Mesendoderm (in vitro differentiated cells): ENCODE results near the gene INVS.
"Not testable (repeated sequence)": the region's sequence is repeated elsewhere in the genome, so short reads cannot be mapped to it uniquely, and the experiment has no call there.

ENCODE experiments used
- DNase-seq: peaks from one replicate; pipeline ENCODE4 v3.0.0; 2013
- H2AK5ac ChIP-seq: 2 replicates; pipeline ENCODE4 v1.6.1; 2013; ENCODE audit warnings: low read length, inconsistent platforms
- H2BK120ac ChIP-seq: 2 replicates; pipeline ENCODE4 v1.6.1; 2013; ENCODE audit warnings: low read depth, mild to moderate bottlenecking, low read length, moderate library complexity, mixed read lengths
- H2BK15ac ChIP-seq: replicated peaks from 2 replicates; pipeline ENCODE4 v1.6.1; 2013; ENCODE audit warnings: low read depth, mild to moderate bottlenecking, moderate library complexity
- H2BK5ac ChIP-seq: 2 replicates; pipeline ENCODE4 v1.6.1; 2013; ENCODE audit warnings: low read length, inconsistent platforms
- H3K18ac ChIP-seq: 2 replicates; pipeline ENCODE4 v1.6.1; 2013; ENCODE audit warnings: mild to moderate bottlenecking, low read length, mixed read lengths
- H3K23ac ChIP-seq: one replicate; pipeline ENCODE4 v1.6.1; 2013; ENCODE audit warnings: low read length
- H3K27ac ChIP-seq: 2 replicates; pipeline ENCODE4 v1.5.1; 2013; ENCODE audit warnings: low read depth, mild to moderate bottlenecking, inconsistent platforms, low read length, moderate library complexity
- H3K27me3 ChIP-seq: 2 replicates; pipeline ENCODE4 v1.6.1; 2013; ENCODE audit warnings: low read length, control low read depth, mild to moderate bottlenecking, inconsistent platforms; ENCODE audit not compliant: insufficient read depth, poor library complexity
- H3K36me3 ChIP-seq: 2 replicates; pipeline ENCODE4 v1.6.1; 2013; ENCODE audit warnings: low read length, inconsistent platforms; ENCODE audit not compliant: control insufficient read depth, insufficient read depth
- H3K4ac ChIP-seq: one replicate; pipeline ENCODE4 v1.6.1; 2013; ENCODE audit warnings: low read depth, mild to moderate bottlenecking, low read length, moderate library complexity
- H3K4me1 ChIP-seq: 2 replicates; pipeline ENCODE4 v1.6.1; 2013; ENCODE audit warnings: low read depth, low read length, inconsistent platforms; ENCODE audit not compliant: control insufficient read depth
- H3K4me2 ChIP-seq: 2 replicates; pipeline ENCODE4 v1.6.1; 2013; ENCODE audit warnings: low read length
- H3K4me3 ChIP-seq: 2 replicates; pipeline ENCODE4 v1.5.1; 2013; ENCODE audit warnings: mild to moderate bottlenecking, low read length
- H3K56ac ChIP-seq: one replicate; pipeline ENCODE4 v1.6.1; 2013; ENCODE audit warnings: low read length
- H3K79me1 ChIP-seq: 2 replicates; pipeline ENCODE4 v1.6.1; 2013; ENCODE audit warnings: low read length, inconsistent platforms
- H3K79me2 ChIP-seq: 2 replicates; pipeline ENCODE4 v1.6.1; 2013; ENCODE audit warnings: mild to moderate bottlenecking, low read length; ENCODE audit not compliant: control insufficient read depth, insufficient read depth
- H3K9ac ChIP-seq: 2 replicates; pipeline ENCODE4 v1.6.1; 2013; ENCODE audit warnings: low read length, inconsistent platforms
- H4K5ac ChIP-seq: one replicate; pipeline ENCODE4 v1.6.1; 2013; ENCODE audit warnings: low read length
- H4K8ac ChIP-seq: one replicate; pipeline ENCODE4 v1.6.1; 2013; ENCODE audit warnings: low read depth, mild to moderate bottlenecking, control low read depth, low read length, moderate library complexity
- WGBS: extraction: QIAGEN DNeasy Blood & Tissue Kit; methylation state at CpG from one replicate; pipeline ENCODE4 v1.1.7; 2013; ENCODE audit warnings: low lambda C conversion rate, missing lambda C conversion rate; ENCODE audit not compliant: insufficient coverage; ENCODE audit errors: extremely low coverage; 5-methylcytosine and 5-hydroxymethylcytosine counted together

Gene INVS

DNA sequence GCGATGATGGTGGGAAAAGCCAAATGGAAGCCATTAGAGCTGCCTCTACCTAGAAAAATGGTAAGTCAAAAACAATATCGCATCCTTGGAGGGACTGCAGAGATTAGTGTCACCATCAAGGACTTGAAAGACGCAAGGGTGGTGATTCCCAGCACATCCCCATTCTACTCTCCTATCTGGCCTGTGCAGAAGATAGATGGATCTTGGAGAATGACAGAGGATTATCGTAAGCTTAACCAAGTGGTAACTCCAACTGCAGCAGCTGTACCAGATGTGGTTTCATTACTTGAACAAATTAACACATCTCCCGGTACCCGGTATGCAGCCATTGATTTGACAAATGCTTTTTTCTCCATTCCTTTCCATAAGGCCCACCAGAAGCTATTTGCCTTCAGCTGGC is 24.1 kb upstream of the INVS start:
- H3K56ac ChIP-seq = no peak overlapping the region
- no peak overlapping the region for H3K4ac ChIP-seq
- no peaks in the 10 kb centered on the region for H3K79me2 ChIP-seq
- H3K4me2 ChIP-seq = no peak overlapping the region
- H2BK15ac ChIP-seq = no peak overlapping the region
- no peak overlapping the region for H2BK5ac ChIP-seq
- H3K27me3 ChIP-seq = no peaks in the 10 kb centered on the region
- no peak overlapping the region for H3K9ac ChIP-seq
- no peak overlapping the region for H4K8ac ChIP-seq
- no peak for DNase-seq
- no CpG with 5 or more reads among the region's 6 CpGs for WGBS
- no peak overlapping the region for H3K18ac ChIP-seq
- H3K23ac ChIP-seq = no peak overlapping the region
- peaks cover 9% of the 10 kb centered on the region for H3K79me1 ChIP-seq
- H3K27ac ChIP-seq = no peak overlapping the region
- H4K5ac ChIP-seq = no peak overlapping the region
- H2BK120ac ChIP-seq = no peak overlapping the region
- no peaks in the 10 kb centered on the region for H3K4me1 ChIP-seq
- H3K36me3 ChIP-seq = no peaks in the 10 kb centered on the region
- H3K4me3 ChIP-seq = no peak overlapping the region
- H2AK5ac ChIP-seq = no peak overlapping the region

DNA sequence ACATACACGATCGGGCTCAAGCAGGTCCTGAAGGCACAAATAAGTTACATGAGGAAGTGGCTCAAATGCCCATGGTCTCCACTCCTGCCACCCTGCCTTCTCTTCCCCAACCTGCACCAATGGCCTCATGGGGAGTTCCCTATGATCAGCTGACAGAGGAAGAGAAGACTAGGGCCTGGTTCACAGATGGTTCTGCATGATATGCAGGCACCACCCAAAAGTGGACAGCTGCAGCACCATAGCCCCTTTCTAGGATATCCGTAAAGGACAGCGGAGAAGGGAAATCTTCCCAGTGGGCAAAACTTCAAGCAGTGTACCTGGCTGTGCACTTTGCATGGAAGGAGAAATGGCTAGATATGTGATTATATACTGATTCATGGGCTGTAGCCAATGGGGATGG is 22.8 kb upstream of the INVS start:
- not testable (repeated sequence) for H3K56ac ChIP-seq, H3K36me3 ChIP-seq, H3K4me3 ChIP-seq, DNase-seq, H3K27me3 ChIP-seq, H3K23ac ChIP-seq, H4K8ac ChIP-seq, H2BK120ac ChIP-seq, H3K79me1 ChIP-seq, H3K4me1 ChIP-seq, H2AK5ac ChIP-seq, H2BK15ac ChIP-seq, H4K5ac ChIP-seq, H3K27ac ChIP-seq, H2BK5ac ChIP-seq, H3K4me2 ChIP-seq, H3K18ac ChIP-seq, H3K79me2 ChIP-seq, H3K9ac ChIP-seq, H3K4ac ChIP-seq
- WGBS = no CpG with 5 or more reads among the region's 4 CpGs

DNA sequence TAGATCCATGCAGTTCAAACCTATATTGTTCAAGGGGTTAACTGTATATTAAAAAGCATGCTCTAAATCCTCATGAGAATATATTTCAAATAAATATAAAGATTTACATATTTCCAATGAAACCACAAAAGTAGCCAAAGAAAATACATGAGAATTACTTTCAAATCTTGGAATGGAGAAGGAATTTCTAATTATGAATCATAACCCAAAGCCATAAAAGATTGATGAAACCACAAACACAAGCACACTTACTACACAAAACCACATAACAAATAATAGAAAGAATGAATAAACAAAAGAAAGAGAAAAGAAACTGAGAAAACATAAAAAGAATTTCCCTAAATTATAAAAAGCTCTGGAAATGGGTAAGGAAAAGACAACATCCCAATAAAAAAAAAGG is 16.3 kb upstream of the INVS start:
- Histone ChIP-seq H3K18ac (no peak overlapping the region), H3K79me1 (peaks cover 4% of the 10 kb centered on the region), H4K8ac (no peak overlapping the region), H2BK15ac (no peak overlapping the region), H3K79me2 (peaks cover 4% of the 10 kb centered on the region), H3K56ac (no peak overlapping the region), H3K27me3 (no peaks in the 10 kb centered on the region), H2AK5ac (no peak overlapping the region), H3K23ac (no peak overlapping the region), H3K4me3 (no peak overlapping the region), H3K4me2 (no peak overlapping the region), H3K36me3 (no peaks in the 10 kb centered on the region), H3K9ac (no peak overlapping the region), H4K5ac (no peak overlapping the region), H3K4me1 (no peaks in the 10 kb centered on the region), H3K27ac (no peak overlapping the region), H2BK5ac (no peak overlapping the region), H2BK120ac (no peak overlapping the region), H3K4ac (no peak overlapping the region)
- no peak for DNase-seq

DNA sequence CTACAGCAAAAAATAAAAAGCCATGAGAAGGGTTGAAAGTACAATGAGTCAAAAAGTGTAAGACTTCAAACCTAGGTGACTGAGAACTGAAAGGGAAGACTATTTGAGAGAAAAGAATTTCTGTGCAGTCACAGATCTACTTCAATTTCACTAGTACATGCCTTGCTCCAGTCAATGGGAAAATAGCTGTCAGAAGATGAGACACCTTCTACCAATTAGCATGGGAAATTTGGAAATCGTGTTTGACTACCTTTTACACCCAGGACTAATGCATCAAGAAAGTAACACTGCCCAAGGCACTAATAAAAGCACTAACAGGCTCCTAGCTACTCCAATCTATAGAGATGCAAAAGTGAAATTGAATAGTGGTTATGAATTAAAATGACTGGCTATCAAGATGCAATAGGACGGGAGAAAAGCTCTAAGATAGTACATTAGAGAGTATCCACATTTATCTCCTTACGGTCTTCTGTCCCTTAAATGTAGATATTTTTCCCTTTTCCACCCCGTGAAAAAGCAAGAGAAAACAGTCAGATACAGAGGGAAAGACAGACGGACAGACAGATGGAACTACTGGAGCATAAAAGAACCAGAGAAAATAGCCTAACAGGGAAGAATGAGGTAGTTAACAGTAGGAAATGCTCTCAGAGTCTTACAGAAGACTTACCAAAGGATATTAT is 15.5 kb upstream of the INVS start:
- H3K79me1 ChIP-seq = peaks cover 3% of the 10 kb centered on the region
- H3K56ac ChIP-seq = no peak overlapping the region
- H3K36me3 ChIP-seq = no peaks in the 10 kb centered on the region
- H3K4me2 ChIP-seq = no peak overlapping the region
- H3K23ac ChIP-seq = no peak overlapping the region
- H2BK15ac ChIP-seq = no peak overlapping the region
- no peak overlapping the region for H4K5ac ChIP-seq
- H3K79me2 ChIP-seq = peaks cover 4% of the 10 kb centered on the region
- WGBS = no CpG with 5 or more reads among the region's 5 CpGs
- H2BK120ac ChIP-seq = no peak overlapping the region
- H2BK5ac ChIP-seq = no peak overlapping the region
- no peak for DNase-seq
- H4K8ac ChIP-seq = no peak overlapping the region
- H3K4me3 ChIP-seq = no peak overlapping the region
- no peak overlapping the region for H3K4ac ChIP-seq
- no peak overlapping the region for H2AK5ac ChIP-seq
- H3K27ac ChIP-seq = no peak overlapping the region
- no peak overlapping the region for H3K18ac ChIP-seq
- no peaks in the 10 kb centered on the region for H3K4me1 ChIP-seq
- H3K9ac ChIP-seq = no peak overlapping the region
- H3K27me3 ChIP-seq = no peaks in the 10 kb centered on the region

- Histone ChIP-seq H3K18ac (no peak overlapping the region), H3K23ac (no peak overlapping the region), H4K5ac (no peak overlapping the region), H3K4me3 (no peak overlapping the region), H2BK5ac (no peak overlapping the region), H3K79me2 (peaks cover 4% of the 10 kb centered on the region), H3K79me1 (peaks cover 3% of the 10 kb centered on the region), H2BK15ac (no peak overlapping the region), H3K27me3 (no peaks in the 10 kb centered on the region), H2AK5ac (no peak overlapping the region), H3K4me2 (no peak overlapping the region), H3K9ac (no peak overlapping the region), H4K8ac (no peak overlapping the region), H2BK120ac (no peak overlapping the region), H3K36me3 (no peaks in the 10 kb centered on the region), H3K4me1 (no peaks in the 10 kb centered on the region), H3K56ac (no peak overlapping the region), H3K4ac (no peak overlapping the region), H3K27ac (no peak overlapping the region)
- no CpG with 5 or more reads among the region's 1 CpG for WGBS
- no peak for DNase-seq
These were observed 15.0 kb upstream of the INVS start for GRCh38 chr9:100084128-100084453.

GRCh38 chr9:100084734-100085133 is 14.3 kb upstream of the INVS start:
- WGBS = no CpG with 5 or more reads among the region's 5 CpGs

More at GRCh38 chr9:100084734-100085133, 14.3 kb upstream of the INVS start:
- Histone ChIP-seq H3K36me3 (no peaks in the 10 kb centered on the region), H3K23ac (no peak overlapping the region), H4K8ac (no peak overlapping the region), H2BK15ac (no peak overlapping the region), H3K9ac (no peak overlapping the region), H3K4me1 (no peaks in the 10 kb centered on the region), H2BK120ac (no peak overlapping the region), H2AK5ac (no peak overlapping the region), H4K5ac (no peak overlapping the region), H3K4me2 (no peak overlapping the region), H2BK5ac (no peak overlapping the region), H3K18ac (no peak overlapping the region), H3K4ac (no peak overlapping the region), H3K79me1 (peaks cover 2% of the 10 kb centered on the region), H3K4me3 (no peak overlapping the region), H3K56ac (no peak overlapping the region), H3K27me3 (no peaks in the 10 kb centered on the region), H3K27ac (no peak overlapping the region), H3K79me2 (peaks cover 4% of the 10 kb centered on the region)
- DNase-seq = no peak
